DMS 273 (cell line): ENCODE data around the gene CDK5RAP3.

Experiments used
- DNase-seq: peaks from one replicate; lab custom pipeline; 2025; ENCODE audit not compliant: unreplicated experiment; lab: John Stamatoyannopoulos, UW

Gene CDK5RAP3

DNA sequence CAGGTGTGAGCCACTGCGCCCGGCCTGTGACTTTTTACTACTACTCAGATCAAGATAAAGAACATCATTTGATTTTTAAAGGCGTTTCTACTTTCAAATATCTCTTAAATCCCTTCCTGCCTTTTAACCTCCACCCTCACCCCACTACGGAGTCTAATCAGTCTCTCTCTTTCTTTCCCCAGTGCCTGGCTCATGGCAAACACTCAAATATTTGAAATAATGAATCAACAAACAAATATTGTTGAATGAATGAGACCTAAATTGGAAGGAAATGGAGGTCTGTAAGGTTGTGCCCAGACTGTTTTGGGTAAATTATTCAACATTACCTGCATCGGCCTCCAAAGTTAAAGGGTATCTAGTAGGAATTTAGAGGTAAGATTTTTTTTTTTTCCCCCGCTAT, 52.0 kb downstream of the CDK5RAP3 start:
- DNase-seq: no peak

DNA sequence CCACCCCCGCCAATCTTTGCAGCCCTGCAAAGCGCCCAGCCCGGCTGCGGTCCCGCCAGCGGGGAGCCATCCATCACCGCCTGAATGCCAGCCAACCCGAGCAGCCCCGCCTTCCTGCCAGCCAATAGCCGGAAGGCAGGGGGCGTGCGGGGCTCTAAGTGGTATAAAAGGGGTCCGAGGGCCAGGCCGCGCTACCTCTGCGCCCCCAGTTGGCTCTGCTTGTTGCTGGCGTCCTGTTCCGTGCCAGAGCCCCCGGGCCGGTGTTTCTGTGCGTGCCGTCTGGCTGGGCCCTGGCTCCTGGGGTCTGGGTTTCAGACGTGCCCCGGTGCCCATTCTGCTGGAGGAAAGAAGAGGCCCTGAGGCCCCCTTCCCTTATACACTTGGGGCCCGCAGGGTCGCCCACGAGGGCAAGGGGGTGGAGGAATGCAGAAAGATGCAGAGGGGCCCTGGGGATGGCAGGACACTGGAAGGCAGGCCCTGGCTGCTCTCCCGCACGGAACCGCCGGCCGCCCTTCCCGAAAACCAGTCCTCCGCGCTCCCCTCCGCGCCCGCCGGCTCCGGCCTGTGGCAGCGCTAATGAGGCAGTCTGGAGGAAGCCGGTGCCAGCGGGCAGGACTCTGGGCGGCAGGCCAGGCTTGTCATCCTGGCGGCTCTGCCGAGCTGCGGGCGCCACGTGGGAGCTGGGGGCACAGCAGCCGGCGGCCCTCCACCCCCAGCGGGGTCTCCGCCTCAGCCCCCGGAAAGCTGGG, 52.7 kb downstream of the CDK5RAP3 start:
- peak; percentile 96 for DNase-seq

DNA sequence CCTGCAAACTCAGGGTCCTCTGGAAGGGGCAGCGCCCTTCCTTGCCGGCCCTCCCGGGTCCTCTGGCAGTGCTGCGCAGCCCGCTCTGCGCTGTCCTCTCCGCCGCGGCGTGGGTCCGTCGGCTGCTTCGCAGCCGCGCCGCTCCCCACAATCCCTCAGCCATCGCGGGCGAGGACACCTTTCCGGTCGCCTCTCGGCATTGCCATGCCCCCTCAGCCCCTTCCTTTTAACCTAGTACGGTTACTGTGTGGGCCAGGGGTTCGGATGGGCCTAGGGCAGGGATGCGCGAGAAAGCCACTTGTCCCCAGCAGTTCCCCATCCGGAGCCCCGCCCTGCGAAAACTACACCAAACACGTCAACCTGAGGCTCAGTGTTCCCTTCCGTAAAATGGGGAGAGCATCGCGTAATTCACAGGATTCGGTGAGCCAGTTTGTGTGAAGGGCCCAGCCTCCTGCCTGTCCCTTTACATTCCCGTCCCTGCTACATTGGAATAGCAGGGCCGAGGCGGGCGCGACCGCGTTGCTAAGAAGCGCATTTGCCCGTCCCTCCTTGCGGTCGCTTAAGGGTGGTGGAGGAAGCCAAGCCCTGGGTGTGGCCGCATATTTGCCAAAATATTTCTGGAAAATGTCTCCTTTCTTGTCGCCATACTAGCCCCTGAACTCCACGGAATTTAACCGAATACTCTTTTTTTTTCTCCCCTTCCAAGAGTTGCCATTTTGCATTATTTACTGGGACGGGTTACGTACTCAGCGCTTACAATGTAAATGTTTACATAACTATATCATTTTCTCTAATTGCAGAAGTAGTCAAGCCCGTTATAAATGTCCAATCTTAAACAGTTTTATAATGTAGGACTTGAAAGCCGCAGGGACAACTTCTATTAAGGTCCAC, 53.5 kb downstream of the CDK5RAP3 start:
- peak; percentile 84 for DNase-seq

DNA sequence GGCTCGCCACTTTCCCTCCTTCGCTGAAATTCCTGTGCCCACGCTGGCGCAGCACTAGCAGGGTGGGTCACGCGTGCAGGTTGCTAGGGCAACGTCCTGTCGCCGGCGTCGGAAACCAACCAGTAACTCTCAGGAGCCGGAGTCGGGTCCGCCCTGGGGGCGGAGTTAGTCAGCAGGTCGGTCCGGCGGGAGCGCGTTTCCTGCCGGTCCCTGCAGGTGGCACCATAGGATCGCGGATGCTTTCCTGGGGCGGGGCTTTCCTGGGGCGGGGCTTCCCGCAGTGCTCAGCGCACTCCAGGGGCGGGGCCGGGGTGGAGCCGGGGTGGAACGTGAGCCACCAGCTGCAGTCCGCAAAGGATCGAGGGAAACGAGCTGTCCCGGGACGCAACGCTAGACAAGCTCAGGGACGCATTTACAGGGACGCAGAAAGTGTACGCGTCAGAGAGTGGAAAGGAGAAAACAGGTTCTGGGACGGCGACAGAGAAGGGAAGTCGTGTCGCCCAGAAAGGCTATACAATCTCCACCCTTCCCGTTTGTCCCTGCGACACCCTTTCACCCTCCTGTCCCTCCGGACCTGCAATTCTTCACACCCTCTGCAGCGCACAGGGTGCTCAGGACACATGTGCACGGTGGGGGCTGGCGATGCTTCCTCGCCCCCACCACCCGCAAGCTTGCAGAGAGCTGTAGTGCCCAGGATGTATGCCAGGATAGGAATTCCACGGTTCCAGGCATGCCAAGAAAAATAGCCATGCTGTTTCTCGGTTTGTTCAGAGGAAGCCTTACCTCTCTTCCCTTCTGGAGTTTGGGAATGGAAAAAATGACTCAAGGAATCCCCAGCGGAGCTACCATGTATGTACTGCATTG, 54.4 kb downstream of the CDK5RAP3 start:
- DNase-seq: peak; percentile 98

DNA sequence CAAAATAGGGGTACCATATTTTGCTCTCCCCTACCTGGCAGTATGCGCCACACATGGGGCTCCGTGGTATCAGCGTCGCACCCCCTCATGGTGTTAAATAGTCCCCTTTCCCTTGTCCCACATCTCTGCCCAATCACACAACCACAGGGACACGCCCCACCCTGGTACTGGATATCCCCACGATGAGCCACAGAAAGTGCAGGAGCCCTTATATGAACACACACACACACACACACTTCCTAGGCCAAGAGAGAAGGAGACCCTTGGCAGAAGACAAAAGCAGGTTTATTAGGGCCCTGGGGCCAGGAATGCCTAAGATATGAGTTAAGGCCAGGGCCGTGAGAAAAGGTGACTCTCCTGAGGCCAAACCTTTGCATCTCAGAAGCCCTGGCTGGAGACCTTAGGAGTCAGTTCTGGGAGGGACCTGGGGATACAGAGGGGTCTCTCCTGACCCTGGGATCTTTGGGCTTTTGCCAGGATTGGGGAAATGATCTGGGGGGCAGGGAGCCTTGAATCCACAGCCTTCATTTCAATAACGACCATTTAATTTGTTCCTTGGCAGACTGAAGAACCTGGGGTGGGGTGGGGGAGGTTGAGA, 55.1 kb downstream of the CDK5RAP3 start:
- DNase-seq: no peak

DNA sequence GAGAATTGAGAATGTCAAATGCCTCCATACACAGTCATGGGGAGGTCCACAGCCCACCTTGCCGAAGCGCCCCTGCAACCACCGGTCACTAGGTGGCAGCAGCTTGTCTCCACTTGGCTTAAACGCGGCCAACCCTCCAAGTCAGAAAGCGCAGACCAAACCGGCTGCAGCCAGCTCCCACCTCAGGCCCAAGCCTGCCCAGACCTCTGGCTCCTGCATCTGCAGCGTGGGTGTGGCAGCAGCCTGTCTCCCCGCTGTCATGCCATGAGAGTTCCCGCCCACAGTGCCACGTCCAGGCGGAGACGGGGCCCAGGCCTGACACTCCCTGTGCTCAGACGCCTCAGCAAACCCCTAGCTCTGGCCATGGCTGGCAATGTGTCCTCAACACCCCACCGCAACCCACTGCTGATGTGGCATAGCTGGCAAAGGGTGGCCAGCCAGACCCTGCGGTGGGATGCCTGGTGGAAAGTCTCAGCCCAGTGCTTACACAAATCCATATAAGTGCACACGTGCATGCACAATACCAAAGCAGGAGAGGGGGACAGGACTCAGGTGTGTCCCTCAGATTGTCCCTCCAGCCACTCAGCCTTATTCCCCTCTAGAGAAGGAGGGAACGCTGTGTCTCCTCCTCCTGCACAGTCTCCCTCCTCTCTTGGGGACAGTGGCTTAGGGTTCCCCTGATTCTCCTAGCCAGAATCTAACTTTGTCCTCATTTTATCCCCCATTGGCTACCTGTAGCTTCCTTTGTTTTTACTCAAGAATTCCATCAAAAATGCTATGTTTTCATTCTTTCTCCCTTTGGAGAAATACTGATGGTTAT, 55.8 kb downstream of the CDK5RAP3 start:
- DNase-seq: peak; percentile 96

DNA sequence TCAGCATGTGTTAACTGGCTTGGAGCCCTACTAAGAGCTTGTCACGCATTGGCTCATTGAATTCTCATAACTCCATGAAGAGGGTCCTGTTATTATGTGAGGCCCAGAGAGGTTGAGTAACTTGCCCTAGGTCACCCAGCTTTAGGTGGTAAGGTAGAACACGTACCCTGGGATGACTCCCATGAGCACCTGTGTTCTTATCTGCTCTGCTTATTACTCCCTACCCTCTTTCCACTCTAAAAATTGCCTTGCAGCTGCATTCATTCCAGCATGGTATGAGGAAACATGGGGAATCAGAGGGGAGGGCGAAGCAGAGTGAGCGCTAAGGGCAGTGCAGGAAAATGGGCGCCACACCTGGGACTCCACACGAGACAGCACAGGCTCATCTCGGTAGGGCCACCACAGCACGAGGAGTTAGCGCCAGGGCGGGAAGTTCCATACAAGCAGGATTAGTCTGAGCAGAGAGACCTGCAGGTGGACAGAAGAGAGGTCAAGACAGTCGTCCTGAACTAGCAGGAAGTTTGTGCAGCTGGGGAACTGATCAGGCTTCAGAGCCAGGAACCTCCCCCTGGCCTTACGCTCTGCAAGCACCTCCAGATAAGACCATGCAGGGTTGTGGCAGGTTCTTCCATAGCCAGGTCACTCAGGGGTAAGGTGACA, 56.5 kb downstream of the CDK5RAP3 start:
- DNase-seq: no peak

DNA sequence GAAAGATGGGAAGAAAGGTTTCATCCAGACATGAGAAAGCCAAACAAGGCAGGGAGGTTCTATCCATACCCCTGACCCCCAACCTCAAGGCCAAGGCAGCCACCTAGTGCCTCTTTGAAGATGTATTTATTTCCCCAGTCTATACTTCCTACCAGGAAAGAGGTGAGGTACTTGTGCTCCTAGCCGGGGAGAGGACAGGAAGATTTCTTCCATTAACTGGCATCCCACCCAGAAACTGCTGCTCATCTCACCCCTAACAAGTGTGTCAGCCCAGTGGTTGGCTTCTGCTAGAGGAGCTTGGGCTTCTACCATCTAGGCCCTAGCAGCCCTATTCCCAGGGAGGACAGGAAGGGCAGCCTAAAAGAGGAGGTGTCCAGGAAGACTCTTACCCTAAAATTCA, 57.8 kb downstream of the CDK5RAP3 start:
- no peak for DNase-seq

DNA sequence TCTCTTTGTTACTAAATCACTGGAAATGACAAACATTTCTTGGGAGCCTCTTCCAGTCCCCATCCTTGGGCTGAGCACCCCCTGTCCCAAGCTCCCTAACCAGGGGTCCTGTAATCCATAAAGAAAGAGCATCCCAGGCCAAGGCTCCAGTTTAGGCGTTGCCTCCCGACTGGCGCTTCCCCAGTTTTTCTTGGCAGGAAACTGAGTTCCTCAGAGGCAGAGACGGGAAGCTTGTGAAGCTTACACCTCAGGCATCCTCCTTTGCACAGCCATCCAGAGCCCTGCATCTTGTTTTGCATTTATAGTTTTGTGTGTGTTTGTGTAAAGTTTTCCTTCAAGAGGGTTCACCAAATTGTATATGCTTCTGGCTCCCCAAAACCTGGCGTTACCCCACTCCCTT, 59.6 kb downstream of the CDK5RAP3 start:
- DNase-seq: no peak
